Epithelial cell of proximal tubule (primary cell): ENCODE results near the gene ZMAT3. TPM values are rescaled to one million over a fixed set of nuclear protein-coding genes. Genes with fewer than 3 reads are reported as not detected.
"Not testable (repeated sequence)": the region's sequence is repeated elsewhere in the genome, so short reads cannot be mapped to it uniquely, and the experiment has no call there.

Source experiments
- DNase-seq: peaks from one replicate; pipeline ENCODE4 v3.0.0-alpha.2; 2011; ENCODE audit warnings: low read depth
- H3K4me3 ChIP-seq: 2 replicates; pipeline ENCODE4 v1.5.1; 2011; ENCODE audit warnings: low read depth, mild to moderate bottlenecking, low read length
- CTCF ChIP-seq: conservative IDR thresholded peaks from 2 replicates; pipeline ENCODE4 v1.5.1; 2012; ENCODE audit warnings: low read depth, mild to moderate bottlenecking, low read length
- total RNA-seq: library from RNA; depleted of rRNA; stranded (reverse); fragments of >200 nt; gene quantifications from 2 replicates; pipeline ENCODE4 v1.2.3, GENCODE V29; 2015

The ZMAT3 gene
- total RNA-seq, 1 donor from 2014 or later, result 10.2 TPM

GRCh38 chr3:179069762-179070390 is 1.7 kb downstream of the ZMAT3 start:
- no peak for DNase-seq
- peak overlapping the region; percentile 96 for H3K4me3 ChIP-seq
- no peak for TF ChIP-seq CTCF

GRCh38 chr3:179068779-179069530 is 2.7 kb downstream of the ZMAT3 start:
- peak; percentile 71 for TF ChIP-seq CTCF
- peak overlapping the region; percentile 96 for H3K4me3 ChIP-seq
- DNase-seq, result no peak

GRCh38 chr3:179067839-179068238 is 3.8 kb downstream of the ZMAT3 start:
- no peak overlapping the region for H3K4me3 ChIP-seq
- no peak for TF ChIP-seq CTCF
- DNase-seq, result no peak

GRCh38 chr3:179067291-179067690 is 4.3 kb downstream of the ZMAT3 start:
- no peak for TF ChIP-seq CTCF
- H3K4me3 ChIP-seq, result no peak overlapping the region
- no peak for DNase-seq

GRCh38 chr3:179063945-179064560 is 7.6 kb downstream of the ZMAT3 start:
- TF ChIP-seq CTCF, result no peak
- no peak for DNase-seq
- no peak overlapping the region for H3K4me3 ChIP-seq

- no peak for DNase-seq
- H3K4me3 ChIP-seq, result no peak overlapping the region
- no peak for TF ChIP-seq CTCF
These were observed 15.3 kb downstream of the ZMAT3 start for GRCh38 chr3:179056326-179056725.

- not testable (repeated sequence) for H3K4me3 ChIP-seq, DNase-seq
These were observed 17.0 kb downstream of the ZMAT3 start for GRCh38 chr3:179054565-179054964.
